HG02981 (cell line): ENCODE data around the gene AATF.

Experiments
- ATAC-seq: cut with Tn5 transposase; IDR thresholded peaks from one replicate; pipeline ENCODE4 v1.9.1; 2021; ENCODE audit warnings: mild to moderate bottlenecking, moderate library complexity; ENCODE audit not compliant: unreplicated experiment

Gene AATF

GRCh38 chr17:36930583-36930900 lies 18.2 kb upstream of the AATF start:
- no peak for ATAC-seq

GRCh38 chr17:36931096-36931696 lies 17.6 kb upstream of the AATF start:
- no peak for ATAC-seq

GRCh38 chr17:36931697-36932382 lies 16.9 kb upstream of the AATF start:
- no peak for ATAC-seq

- ATAC-seq: no peak
Measured at GRCh38 chr17:36932383-36932693, 16.4 kb upstream of the AATF start.

GRCh38 chr17:36932694-36933511 lies 15.9 kb upstream of the AATF start:
- ATAC-seq: no peak

- ATAC-seq: no peak
Measured at GRCh38 chr17:36933512-36934143, 15.1 kb upstream of the AATF start.

- ATAC-seq: no peak
Measured at GRCh38 chr17:36934144-36934691, 14.5 kb upstream of the AATF start.

GRCh38 chr17:36934692-36935630 lies 13.8 kb upstream of the AATF start:
- ATAC-seq: no peak

GRCh38 chr17:36935671-36936454 lies 12.9 kb upstream of the AATF start:
- no peak for ATAC-seq

- ATAC-seq: no peak
Measured at GRCh38 chr17:36936455-36937000, 12.2 kb upstream of the AATF start.

- ATAC-seq: no peak
Measured at GRCh38 chr17:36937001-36937958, 11.5 kb upstream of the AATF start, which contains the start of gene LHX1. LHX1 (plus strand) TSS chr17:36937475; CDS start chr17:36938198, 723 bp downstream.

- ATAC-seq: no peak
Measured at GRCh38 chr17:36937959-36938565, 10.7 kb upstream of the AATF start.

- no peak for ATAC-seq
Measured at GRCh38 chr17:36938566-36939051, 10.1 kb upstream of the AATF start.

GRCh38 chr17:36939052-36939801 lies 9.5 kb upstream of the AATF start:
- ATAC-seq: no peak

- no peak for ATAC-seq
Measured at GRCh38 chr17:36939802-36940312, 8.9 kb upstream of the AATF start.
